GM12891 (cell line): ENCODE data around the gene FRMD3.

Source experiments
- PAX5 ChIP-seq: IDR thresholded peaks from 2 replicates; pipeline ENCODE4 v1.6.1; 2011; ENCODE audit warnings: low read length, moderate library complexity, mild to moderate bottlenecking; ENCODE audit not compliant: insufficient read depth, severe bottlenecking
- POLR2A ChIP-seq: IDR thresholded peaks from 2 replicates; pipeline ENCODE4 v1.6.1; 2011; ENCODE audit warnings: low read depth, low read length, control low read depth
- POLR2AphosphoS5 ChIP-seq: IDR thresholded peaks from 2 replicates; pipeline ENCODE4 v1.6.1; 2011; ENCODE audit warnings: low read depth, low read length, control low read depth
- SPI1 ChIP-seq: IDR thresholded peaks from 2 replicates; pipeline ENCODE4 v1.6.1; 2011; ENCODE audit warnings: low read depth, low read length, control low read depth
- TAF1 ChIP-seq: IDR thresholded peaks from 2 replicates; pipeline ENCODE4 v1.6.1; 2011; ENCODE audit warnings: low read depth, low read length, control low read depth

- TF ChIP-seq POLR2AphosphoS5 (no peak), POLR2A (no peak), TAF1 (no peak), PAX5 (no peak), SPI1 (no peak)
Measured at GRCh38 chr9:83520292-83520691, 17.9 kb downstream of the FRMD3 start.
